GM15510 (cell line): Measurements from ENCODE around the gene SAMD3.

ENCODE experiments used
- POLR2A ChIP-seq: IDR thresholded peaks from 3 replicates; pipeline ENCODE4 v1.6.1; 2011; ENCODE audit warnings: borderline replicate concordance; ENCODE audit not compliant: insufficient read length; ENCODE audit errors: extremely low read depth

Gene SAMD3, protein sequence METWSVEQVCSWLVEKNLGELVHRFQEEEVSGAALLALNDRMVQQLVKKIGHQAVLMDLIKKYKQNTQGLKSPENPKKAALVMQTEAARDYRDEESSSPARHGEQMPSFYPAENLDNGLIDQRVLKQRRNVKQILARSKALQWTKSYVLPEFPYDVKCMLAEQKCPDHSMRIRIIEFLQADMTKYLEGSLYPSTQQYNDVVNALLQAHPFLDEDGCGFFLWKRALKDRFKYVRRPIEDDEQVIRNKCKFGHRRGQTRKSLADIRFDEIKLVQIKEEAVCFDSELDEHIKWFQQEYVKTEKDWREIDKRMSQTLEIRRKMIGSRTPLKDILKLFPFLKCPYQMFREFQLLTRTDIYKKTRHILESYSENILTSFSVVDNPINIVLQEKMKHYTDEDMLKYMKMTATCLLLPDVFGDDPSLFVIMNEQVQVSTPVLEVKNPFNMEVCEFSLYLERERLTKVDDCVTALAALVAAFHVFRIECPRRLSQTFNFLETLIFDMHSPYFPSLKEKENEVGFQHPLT

DNA sequence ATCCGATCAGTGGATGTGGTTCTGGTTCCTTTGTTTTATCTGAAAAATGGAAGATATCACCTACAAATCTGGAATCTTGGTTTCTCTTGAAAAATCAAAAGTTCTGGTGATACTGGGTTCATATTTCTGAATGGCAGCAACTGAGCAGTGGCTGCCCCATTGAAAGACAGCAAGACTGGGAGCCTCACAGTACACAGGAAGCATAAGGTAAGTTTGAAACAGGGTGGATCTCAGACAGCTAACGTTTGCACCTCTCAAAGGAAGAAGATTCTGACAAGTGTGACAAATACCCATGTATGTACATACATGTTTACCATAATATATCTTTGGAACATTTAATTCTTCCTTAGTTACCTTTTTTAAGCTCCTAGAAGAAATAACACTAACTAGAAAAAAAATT, at the start of gene SAMD3:
TSS of gene SAMD3 (minus strand) at position 177 of the 400 bp plus-strand sequence. CDS start 7,678 bp downstream, outside the sequence.
- no peak for TF ChIP-seq POLR2A

DNA sequence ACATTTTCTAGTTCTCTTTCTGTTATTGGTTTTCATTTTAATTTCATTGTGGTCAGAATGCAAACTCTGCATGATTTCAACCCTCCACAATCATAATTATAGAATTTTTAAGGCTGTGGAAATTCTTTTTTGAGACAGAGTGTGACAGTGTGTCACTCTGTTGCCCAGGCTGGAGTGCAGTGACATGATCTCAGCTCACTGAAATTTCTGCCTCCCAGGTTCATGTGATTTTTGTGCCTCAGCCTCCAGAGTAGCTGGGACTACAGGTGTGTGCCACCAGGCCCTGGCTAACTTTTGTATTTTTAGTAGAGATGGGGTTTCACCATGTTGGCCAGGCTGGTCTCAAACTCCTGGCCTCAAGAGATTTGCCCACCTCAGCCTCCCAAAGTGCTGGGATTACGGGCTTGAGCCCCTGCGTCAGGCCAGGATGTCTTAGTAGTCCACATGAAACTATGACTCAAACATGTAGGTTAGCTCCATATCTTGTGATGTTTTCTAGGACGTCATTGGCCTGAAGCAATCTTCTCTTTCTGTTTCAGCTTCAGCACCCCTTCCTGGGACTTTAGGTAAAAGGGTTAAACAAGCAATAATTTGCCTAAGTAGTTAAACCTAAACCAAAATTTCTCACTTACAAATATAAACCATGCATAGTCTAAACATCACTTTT, 47.4 kb upstream of the SAMD3 start:
- TF ChIP-seq POLR2A = no peak

DNA sequence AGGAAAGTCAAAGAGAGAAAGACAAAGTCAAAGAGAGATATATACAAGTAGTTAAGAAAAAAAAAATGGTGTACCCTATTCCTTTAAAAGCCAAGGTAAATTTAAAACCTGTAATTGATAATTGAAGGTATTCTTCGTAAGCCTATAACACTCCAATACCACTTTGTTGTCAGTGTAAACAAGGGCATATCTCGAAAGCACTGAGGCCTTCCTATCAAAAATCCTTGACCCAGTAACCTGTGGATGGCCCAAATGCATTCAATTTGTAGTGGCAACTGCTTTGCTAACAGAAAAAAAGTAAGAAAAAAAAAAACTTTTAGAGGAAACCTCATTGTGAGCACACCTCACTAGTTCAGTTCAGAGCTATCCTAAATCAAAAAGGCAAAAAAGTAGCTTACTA, 39.3 kb upstream of the SAMD3 start:
- no peak for TF ChIP-seq POLR2A

DNA sequence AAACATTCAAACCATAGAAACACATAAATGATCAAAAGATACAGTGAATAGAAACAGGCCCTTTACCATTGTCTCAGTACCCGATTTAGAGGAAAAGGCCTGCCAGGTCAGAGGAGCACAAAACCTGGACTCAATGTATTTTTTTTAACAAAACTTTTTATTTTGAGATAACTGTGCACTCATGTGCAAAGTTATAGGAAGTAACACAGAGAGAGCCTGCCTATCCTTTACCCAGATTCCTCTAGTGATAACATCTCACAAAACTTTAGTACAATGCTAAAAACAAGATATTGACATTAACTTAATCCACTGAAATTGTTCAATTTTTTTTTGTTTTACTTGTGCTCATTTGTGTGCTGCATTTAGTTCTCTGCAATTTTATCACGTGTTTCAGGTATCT, 36.8 kb upstream of the SAMD3 start:
- no peak for TF ChIP-seq POLR2A

DNA sequence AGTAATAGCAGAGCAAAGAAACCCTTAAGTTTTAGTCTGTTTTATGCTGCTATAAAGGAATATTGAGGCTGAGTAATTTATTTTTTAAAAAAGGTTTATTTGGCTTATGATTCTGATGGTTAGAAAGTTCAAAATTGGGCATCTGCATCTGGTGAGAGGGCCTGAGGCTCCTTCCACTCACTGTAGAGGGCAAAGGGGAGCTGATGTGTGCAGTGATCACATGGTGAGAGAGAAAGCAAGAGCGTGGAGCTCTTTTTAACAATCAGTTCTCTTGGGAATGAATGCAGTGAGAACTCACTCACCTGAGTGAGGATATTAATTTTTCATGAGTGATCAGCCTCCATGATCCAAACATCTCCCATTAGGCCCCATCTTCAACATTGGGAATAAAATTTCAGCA, 36.4 kb upstream of the SAMD3 start:
- no peak for TF ChIP-seq POLR2A

DNA sequence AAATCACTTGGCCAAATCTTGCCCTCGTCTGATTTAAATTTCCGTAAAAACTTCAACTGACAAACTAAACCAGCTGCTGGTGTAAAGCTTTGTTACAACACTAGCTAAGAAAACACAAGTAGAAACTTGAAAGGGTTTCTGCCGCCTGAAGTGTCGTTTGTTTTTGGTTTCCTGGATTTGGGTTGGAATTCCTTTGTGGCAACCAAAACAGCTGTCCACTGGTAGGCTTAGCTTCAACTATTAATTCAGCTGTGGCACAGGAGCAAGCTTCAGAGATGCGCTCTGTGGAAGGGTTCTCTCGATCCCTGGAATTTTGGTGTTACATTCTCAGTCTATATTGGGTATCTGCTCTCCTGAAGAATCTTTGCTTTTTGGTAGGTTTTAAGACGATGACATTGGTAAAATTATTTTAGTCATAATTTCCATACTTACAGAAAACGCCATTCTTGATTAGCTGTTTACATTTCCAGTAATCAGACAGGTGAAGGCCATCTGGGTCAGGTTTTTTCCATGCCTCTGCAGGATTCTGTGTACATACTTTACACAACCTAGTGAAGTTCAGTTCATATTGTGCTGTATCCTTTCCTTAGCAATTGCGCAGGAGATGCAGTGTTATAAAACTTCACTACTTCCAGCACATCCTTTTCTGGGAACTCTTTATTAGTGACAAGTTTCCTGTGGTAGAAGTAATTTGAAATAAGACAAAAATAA, 29.9 kb upstream of the SAMD3 start:
- TF ChIP-seq POLR2A = no peak

DNA sequence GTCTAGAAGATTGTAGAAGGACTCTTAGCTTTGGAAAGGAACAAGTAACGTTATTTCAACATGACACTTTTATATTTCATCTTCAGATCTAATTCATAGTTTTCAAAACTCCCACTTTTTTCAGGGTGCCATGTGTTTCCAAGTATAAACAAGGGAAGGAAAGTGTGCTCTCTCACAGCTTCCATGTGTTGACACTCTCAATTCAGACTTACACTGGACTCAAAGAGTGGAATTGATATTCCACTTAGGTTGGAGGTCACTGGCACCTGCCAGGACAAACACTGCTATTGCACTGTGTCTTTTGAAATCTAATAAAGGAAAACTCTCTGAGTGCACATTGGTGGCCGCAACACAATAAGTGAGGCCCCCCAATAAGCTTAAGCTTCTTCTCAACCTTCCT, 22.5 kb upstream of the SAMD3 start:
- TF ChIP-seq POLR2A = no peak

DNA sequence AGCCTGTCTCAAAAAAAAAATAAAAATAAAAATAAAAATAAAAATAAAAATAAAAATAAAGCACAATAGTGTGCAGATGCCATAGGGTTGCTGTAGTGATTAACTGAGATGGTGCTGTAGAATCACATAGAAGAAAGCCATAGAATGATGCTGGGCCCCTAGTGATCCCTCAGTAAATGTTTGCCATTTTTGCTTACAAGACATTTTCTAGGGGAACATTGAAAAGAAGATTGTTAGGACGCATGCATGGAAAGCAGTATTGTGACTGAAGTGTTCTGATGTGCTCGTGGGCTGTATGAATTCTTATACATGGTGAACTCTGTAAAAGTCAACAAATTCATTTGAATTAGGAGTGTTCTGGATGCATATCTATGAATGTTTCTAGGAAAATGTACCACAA, 22.0 kb upstream of the SAMD3 start:
- no peak for TF ChIP-seq POLR2A

DNA sequence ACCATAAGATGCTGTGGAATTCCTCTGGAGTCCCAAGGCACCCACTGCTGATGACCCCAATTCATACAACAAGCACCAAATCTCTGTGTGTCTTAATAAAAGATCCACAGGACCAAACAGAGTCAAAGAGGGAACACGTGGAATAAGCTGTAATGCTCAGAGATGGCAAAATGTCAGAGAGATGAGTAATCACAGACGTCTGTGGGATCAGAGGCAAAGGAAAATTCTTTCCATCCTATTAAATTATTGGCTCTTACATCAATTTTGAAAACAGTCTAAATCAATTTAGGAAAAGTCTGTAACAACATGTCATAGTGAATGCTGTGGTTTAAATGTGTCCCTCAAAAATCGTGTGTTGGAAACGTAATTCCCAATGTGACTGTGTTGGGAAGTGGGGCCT, 17.5 kb upstream of the SAMD3 start:
- TF ChIP-seq POLR2A = no peak

DNA sequence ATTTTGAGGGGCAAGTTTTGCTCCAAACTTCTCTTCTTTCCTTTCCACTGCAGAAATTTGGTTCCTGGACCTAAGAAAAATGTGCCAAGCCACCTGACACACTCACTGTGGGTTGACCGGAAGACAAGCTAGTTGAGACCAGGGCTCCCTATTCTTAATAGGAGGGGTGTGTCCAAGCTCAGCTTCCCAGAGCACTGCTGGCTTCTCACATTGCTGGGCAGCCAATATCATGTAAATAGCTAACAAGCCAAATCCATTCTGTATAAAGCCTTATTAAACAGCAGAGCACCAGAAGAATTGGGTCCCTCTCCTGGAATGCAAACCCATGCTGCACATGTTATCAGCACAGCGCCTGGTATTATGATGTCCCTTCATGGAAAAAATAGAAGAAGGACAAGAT, 17.0 kb upstream of the SAMD3 start:
- no peak for TF ChIP-seq POLR2A

DNA sequence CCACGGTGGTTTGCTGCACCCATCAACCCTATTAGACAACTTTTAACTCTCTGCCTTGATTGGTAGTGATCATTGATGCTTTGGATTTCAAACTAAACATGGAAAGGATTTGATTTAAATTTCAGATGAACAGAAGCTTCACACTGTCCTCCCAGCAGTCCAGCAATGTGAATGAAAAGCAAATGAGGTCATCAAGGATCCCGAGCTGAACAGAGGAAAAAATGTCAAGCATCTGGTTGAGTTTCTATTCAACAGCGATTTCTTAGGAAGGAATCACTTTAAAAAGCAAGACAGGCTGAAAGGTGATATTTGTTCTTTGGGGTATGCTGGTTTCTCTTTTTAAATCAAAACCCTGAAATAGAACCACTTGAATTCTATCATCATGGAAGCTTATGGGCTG, 10.6 kb upstream of the SAMD3 start:
- TF ChIP-seq POLR2A = no peak

DNA sequence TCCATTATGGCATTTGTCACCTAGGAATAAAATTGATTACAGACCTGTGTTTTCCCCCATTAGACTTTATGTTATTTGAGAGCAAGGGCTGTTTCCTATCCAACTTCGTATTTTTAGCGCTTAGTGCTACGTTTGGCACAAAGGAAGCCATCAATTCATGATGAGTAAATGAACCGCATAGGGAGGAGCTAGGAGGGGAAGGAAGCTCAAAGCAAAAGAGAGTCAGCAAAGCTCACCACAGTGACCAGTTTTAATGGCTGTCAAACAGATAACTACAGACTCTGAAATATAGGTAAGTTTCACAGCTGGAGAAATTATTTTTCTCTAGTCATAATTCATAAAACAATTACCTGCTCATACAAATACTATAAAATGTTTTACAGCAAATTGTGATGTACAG, 6.9 kb upstream of the SAMD3 start:
- TF ChIP-seq POLR2A = no peak

DNA sequence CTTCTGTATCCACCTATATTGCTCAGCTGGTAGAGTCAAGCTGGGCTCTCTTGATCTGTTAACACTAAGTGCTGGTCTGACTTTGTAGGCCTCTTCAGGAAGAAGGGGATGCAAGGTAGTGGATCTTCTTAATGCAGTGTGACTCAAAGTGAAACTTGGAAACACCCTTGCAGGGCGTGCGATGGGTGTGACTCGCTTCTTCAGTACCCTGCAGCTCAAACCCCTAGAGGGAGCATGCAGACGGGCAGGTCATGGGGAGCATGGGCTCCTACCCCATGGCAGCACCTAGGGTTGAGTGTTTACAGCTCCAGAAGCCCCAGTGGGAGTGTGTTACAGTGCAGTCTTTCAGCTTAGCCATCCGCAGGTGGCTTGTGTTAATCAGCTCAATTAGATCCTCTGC, 757 bp upstream of the SAMD3 start:
- no peak for TF ChIP-seq POLR2A

DNA sequence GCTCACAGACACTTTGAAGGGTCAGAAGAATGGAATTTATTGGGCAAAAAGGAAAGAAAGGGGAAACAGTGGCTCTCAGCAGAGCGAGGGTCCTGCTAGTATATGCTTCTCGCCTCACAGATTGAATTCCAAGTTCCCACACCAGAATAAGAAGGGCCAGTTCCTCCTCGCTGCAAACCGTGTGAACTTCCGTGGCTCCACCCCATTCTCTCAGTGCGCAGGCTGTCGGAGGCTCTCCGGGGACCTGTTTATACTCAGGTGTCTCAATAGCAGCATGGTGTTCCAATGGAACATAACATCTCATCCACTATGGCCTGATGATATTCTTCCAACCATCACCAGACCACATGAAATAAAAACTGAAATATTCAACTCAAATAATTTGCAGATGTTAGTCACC, 4.6 kb downstream of the SAMD3 start:
- TF ChIP-seq POLR2A = no peak

DNA sequence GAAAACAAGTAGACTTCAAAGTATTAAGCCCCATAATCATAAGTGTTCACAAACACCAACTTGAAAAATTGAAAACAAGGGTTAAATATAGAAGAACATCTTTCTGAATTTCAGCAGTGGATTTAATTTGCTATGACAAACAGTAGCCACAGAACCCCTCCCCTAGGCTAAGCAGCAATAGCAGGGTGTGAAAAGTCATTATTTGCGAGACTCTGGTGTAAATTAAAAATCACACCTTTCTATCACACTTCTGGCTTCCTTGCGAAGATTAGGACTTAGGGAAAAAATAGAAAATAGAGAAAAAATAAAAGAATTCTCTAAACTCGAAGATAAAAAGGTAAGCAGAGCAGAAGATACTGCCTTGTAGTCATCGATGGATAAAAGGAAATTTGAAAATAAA, 6.1 kb downstream of the SAMD3 start:
- TF ChIP-seq POLR2A = no peak

DNA sequence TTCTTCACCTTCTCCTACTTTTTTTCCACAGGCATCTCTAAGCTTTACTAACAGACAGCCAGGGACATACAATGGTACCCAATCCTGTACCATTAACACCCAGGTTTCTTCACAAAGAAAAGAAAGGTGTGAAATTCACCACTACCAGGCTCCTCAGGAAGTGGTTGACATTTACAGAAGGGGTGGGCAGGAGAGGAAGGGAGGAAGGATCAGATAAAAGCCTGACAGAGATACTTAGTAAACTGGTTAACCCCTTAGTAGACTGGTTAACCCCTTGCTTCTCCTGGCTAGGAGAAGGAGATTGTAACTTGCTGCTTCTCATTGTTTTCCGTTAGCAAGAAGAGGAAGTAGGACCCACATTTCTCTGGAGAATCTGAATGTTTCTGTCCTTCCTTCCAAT, 7.2 kb downstream of the SAMD3 start:
- TF ChIP-seq POLR2A = no peak

DNA sequence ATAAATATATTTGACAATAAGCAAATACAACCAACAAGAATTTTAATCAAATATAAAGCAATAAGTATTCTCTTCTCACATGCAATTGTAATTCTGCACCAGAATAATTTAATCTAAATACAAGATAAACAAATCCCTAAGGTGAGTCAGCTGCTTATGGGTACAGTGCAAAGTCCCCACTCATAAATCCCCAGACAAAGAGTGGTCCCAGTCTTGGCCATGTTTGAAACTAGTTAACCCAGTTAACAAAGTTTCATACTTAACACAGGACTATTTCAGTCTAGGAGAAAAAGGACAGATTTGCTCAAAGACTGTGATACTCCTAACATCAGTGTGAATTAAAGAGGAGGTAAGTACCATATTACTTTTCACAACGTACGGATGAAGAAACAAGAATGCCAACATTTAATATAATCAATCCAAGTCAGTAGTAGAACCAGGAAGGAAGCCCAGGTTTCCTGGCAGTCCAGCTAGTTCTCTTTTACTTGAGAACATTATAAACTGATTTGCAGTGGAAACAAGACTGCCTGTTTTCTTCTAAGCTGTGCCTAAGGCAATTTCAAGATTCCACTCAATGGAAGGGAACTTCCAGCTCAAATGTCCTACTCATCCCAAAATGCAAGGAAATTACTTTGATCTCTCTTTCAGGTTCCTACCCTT, 10.4 kb downstream of the SAMD3 start:
- no peak for TF ChIP-seq POLR2A
